ENCODE results near the gene TTYH1. TPM values are rescaled to one million over a fixed set of nuclear protein-coding genes. Genes with fewer than 3 reads are reported as not detected.
"Not testable (repeated sequence)": the region's sequence is repeated elsewhere in the genome, so short reads cannot be mapped to it uniquely, and the experiment has no call there.

The TTYH1 gene
- total RNA-seq: not detected

DNA sequence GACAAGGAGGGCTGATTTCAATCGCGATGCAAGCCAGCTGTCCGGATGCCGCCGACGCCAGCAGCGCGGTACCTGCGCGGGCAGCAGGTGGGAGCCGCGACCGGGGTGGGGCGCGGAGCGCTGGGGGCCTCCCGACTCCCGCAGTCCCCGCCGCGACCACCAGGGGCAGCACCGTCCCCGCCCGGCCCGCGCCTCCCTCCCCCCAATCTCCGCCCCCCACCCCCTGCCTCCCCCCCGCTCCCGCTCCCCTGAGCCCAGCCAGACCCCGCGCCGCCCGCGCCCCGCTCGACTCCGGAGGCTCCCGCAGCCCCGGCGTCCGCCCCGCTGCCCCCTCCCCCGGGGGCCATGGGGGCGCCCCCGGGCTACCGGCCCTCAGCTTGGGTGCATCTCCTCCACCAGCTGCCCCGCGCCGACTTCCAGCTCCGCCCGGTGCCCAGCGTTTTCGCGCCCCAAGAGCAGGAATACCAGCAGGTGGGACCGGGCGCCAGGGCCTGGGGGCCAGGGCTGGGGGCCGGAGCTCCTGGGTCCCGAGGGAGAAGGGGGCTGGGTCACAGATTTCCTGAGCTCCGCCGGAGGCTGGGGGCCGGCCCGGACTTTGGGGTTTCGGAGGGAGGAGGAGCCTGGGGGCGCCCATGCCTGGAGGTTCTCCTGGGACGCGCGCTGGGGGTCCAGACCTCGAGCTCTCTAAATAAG is at the start of gene TTYH1:
Gene TTYH1 (plus strand): TSS at position 257 of the 693 bp plus-strand sequence. CDS start 89 bp downstream, at position 346.
- no peak for DNase-seq

DNA sequence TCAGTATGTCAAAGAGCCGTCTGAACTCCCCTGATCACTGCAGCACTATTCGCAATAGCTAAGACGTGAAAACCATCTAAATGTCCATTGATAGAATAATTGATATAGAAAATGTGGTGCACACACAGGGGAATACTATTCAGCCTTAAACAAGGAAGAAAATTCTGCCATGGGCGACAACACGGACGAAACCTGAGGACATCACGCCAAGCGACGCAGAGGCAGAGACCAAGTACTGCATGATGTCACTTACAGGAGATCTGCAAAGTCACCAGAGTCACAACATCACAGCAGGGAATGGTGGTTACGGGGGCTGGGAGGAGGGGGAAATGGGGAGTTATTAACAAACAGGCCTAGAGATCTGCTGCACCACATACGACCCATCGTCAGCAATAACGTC is 49.5 kb upstream of the TTYH1 start:
- DNase-seq: not testable (repeated sequence)

DNA sequence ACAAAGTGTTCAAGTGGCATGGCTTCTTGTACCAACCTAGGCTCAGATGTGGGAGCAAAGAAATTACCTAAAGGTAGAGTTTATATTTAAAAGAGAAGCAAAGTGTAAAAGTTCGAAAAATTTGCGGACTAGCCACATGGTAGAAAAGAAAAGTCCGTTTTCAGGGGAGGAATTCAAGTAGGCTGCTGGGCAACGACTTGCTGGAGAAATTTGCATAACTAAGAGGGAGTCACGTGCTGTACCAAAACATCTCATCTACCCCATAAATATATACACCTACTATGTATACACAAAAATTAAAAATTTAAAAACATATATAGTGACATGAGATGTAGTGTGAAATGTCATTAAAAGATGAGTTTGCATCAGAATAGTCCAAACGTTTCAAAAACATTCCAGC is 48.5 kb upstream of the TTYH1 start:
- DNase-seq: no peak

GRCh38 chr19:54369082-54369687 is 46.1 kb upstream of the TTYH1 start:
- no peak for DNase-seq

- not testable (repeated sequence) for DNase-seq
Measured at GRCh38 chr19:54369688-54370433, 45.4 kb upstream of the TTYH1 start.

DNA sequence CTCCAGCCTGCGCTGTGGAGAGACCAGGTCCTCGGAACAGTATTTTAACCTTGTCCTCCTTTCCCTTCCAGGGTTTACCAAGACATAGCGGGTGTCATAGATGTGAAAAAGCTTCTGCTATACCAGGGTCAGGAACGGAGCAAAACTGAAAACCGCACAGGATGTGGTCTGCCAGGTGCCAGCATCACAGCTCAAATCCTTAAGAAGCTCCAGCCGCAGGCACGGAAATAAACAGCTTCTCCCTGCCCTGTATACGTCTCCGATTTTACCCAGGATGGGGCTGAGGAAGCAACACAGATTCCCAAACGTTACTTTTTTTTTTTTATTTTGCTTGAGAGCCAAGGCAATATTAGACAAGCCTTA is 44.8 kb upstream of the TTYH1 start:
- peak; percentile 47 for DNase-seq

GRCh38 chr19:54371453-54371852 is 43.8 kb upstream of the TTYH1 start:
- not testable (repeated sequence) for DNase-seq

- DNase-seq: no peak
Measured at GRCh38 chr19:54373781-54374631, 41.3 kb upstream of the TTYH1 start.

- not testable (repeated sequence) for DNase-seq
Measured at GRCh38 chr19:54375181-54375938, 39.9 kb upstream of the TTYH1 start.

DNA sequence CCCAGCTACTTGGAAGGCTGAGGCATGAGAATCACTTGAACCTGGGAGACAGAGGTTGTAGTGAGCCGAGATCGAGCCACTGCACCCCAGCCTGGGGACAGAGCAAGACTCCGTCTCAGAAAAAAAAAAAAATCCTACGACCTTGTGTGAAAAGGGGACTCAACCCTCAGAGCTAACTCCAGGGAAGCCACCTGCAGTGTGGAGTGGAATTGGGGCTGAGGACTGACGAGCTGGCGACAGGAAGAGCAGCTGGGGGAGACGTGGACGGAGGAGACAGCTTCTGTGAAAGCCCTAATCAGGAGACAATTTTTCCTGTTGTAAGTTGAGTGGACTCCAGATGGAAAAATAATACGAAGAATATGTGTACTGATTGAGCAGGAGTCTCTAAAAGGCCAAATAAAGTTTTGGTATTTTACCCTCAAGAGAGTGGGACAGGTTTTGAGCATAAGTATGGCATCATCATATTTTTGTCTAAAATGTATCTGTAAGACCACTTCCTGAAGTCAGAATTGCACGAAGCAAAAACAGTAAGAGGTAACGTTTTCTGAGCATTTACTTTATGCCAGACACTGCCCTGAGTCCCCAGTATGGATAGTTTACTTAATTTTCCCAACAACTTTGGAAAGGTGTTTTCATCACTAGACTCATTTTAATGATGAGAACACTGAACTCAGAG is 38.5 kb upstream of the TTYH1 start:
- DNase-seq: no peak

- no peak for DNase-seq
Measured at GRCh38 chr19:54379187-54379678, 36.0 kb upstream of the TTYH1 start.

DNA sequence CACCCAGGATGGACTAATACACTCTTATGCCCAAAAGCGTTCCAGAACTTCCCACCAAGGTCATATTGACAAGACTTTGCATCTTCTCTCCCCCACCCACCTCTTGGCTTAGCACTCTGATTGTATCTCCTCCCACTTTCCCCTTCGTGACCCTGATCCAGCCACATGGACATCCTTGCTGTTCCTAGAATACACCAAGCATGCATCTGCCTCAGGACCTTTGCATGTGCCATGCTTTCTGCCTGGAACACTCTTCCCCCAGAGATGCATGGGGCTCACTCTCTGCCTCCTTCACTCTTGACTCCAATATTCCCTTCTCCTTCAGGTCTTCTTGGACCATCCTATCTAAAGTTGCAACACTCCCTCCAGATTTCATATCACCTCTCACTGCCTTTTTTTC is 34.4 kb upstream of the TTYH1 start:
- no peak for DNase-seq

- DNase-seq: not testable (repeated sequence)
Measured at GRCh38 chr19:54382041-54382440, 33.2 kb upstream of the TTYH1 start.

- DNase-seq: no peak
Measured at GRCh38 chr19:54383330-54383729, 31.9 kb upstream of the TTYH1 start.

- DNase-seq: peak; percentile 21
Measured at GRCh38 chr19:54387991-54388801, 27.1 kb upstream of the TTYH1 start.

GRCh38 chr19:54388802-54389139 is 26.5 kb upstream of the TTYH1 start:
- DNase-seq: no peak

DNA sequence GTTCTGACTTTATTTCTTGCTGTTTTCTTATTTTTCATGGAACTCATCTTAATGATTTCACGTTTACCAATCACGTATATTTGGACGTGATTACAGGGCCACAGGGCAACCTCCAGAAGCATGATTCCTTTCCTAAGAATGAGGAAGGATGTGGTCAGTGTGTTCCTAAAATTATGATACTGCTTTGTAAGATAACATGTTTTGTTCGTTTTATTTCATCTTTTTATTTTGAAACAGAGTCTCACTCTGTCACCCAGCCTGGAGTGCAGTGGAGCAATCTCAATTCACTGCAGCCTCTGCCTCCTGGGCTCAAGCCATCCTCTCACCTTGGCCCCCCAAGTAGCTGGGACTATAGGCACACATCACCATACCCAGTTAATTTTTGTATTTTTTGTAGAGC is 25.7 kb upstream of the TTYH1 start:
- no peak for DNase-seq

DNA sequence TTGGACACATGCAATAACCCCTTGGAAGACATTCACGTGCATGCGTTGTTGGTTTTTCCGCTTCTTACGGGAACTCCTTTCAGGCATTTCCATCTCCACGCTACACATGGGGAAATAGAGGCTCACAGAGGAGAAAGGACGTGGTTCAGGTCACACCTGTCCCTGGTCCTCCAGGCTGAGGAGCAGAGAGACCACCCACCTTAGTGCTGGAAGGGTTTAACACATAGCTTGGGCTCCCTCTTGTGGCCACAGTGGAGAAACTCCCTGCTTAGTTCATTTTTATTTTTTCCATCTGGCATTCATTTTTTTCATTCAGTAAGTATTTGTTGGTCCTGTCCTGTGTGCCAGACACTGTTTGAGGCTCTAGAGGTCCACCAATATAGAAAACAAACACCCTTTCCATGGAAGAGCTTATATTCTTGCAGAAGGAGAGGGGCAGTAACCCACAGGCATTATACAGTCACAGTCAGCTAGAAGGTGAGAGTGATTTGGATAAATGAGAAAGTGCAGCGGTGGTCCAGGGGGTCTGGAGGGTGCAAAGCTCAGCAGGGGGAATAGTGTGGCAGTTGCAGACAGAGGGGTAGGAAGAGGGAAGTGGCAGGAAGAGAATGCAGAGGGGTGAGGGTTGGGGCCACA is 24.2 kb upstream of the TTYH1 start:
- DNase-seq: peak; percentile 67

DNA sequence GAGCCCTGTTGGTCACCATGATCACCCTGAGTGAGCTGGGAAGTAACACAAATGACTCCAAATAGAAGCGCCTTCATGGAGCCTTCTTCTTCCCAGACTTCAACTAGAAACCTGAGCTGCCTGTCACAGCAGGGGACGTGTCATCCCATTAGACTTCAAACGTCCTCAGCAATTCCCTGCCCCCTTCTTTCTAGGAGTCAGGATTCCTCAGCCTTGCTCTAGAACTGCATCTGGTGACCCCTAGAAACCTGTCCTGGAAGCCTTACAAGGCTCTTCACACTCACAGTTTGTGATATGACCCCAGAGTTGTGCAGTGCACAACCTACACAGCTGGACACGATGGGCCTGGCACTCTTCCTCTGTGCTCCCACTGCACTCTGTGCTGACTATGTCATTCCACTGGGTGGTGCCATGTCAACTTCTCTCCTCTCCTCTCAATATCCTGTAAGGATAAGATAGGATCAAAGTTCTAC is 23.6 kb upstream of the TTYH1 start:
- no peak for DNase-seq

GRCh38 chr19:54392105-54392504 is 23.2 kb upstream of the TTYH1 start:
- DNase-seq: no peak
